ENCODE results near the gene OS9.
"Not testable (repeated sequence)": the region's sequence is repeated elsewhere in the genome, so short reads cannot be mapped to it uniquely, and the experiment has no call there.

The OS9 gene

GRCh38 chr12:57695770-57696432, 2.0 kb downstream of the OS9 start:
- no peak for DNase-seq

GRCh38 chr12:57697076-57697475, 3.1 kb downstream of the OS9 start:
- DNase-seq = no peak

GRCh38 chr12:57698414-57698813, 4.5 kb downstream of the OS9 start:
- no peak for DNase-seq

DNA sequence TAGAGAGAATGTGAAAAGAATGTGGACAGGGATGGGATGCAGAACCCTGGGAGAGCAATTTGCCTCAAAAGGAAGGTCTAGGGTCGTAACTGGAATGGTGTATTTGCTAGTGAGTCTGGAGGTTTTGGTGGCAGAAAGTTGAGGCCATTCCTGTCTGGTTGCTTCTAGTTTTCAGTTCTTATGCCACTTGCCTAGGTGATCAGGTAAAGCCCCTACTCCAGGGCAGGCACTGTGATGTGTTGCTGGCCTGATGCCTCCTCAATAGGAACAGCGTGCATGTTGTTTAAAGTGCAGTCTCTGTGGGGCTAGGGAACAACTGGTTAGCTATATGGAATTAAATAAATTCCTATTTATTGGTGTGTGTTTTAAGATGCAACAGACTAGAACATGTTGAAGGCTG, 6.4 kb downstream of the OS9 start:
- DNase-seq = no peak

DNA sequence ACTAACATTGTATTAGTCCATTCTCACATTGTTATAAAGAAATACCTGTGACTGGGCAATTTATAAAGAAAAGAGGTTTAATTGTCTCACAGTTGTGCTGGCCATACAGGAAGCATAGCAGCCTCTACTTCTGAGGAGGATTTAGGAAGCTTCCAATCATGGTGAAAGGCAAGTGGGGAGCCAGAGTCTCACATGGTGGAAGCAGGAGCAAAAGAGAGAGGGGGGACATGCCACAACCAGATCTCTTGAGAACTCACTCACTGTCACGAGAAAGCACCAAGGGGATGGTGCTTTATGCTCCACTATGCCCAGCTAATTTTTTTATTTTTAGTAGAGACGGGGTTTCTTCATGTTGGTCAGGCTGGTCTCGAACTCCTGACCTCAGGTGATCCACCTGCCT, 13.3 kb downstream of the OS9 start:
- DNase-seq = no peak

- DNase-seq = no peak
Observed at GRCh38 chr12:57708296-57708695, 14.4 kb downstream of the OS9 start.

- no peak for DNase-seq
Observed at GRCh38 chr12:57712701-57713100, 18.8 kb downstream of the OS9 start.

DNA sequence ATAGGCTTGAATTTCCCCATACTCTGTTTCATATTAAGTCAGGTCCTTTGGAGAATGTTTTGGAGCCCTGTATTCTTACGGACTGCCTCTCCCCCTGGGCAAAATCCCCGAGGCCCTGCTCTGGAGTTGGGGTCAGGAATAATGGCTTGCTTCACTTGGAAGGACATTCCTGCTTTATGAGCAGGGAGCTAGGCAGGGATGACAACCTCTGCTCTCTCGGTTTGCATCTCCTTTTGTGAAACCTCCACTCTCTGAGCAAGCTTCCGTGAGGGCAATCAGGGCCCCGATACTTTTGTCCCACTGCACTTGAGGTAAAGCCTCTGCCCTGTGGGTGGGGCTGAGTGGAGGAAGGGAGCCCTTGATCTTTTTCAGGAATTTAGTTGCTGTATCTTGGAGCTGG, 19.3 kb downstream of the OS9 start:
- no peak for DNase-seq

DNA sequence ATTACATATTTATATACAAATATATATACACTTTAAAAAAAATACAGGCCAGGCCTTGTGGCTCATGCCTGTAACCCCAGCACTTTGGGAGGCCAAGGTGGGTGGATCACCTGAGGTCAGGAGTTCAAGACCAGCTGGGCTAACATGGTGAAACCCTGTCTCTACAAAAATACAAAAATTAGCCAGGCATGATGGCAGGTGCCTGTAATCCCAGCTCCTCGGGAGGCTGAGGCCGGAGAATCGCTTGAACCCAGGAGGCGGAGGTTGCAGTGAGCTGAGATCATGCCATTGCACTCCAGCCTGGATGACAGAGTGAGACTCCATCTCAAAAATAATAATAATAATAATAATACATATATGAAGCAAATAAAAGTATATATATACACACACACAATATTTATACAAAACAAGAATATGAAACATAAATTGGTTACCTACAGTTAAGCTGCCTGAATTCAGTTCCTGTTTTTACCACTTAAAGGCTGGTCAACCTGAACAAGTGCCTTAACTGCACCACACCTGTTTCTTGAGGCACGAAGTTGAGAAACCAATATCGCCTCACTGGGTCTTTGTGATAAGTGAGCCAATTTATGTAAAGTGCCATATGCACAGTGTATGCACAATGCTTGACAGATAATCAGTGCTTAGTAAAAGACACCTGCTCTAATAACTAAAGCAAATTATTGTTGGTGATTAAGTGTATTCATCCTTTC, 21.3 kb downstream of the OS9 start:
- not testable (repeated sequence) for DNase-seq

DNA sequence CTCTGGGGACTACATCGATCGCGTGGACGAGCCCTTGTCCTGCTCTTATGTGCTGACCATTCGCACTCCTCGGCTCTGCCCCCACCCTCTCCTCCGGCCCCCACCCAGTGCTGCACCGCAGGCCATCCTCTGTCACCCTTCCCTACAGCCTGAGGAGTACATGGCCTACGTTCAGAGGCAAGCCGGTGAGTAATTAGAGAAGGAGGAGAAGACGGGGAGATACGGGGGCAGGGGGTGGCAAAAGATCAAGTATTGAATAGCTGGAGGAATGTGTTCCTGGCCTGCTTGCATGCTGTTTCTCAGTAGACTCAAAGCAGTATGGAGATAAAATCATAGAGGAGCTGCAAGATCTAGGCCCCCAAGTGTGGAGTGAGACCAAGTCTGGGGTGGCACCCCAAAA, 21.9 kb downstream of the OS9 start:
- no peak for DNase-seq

GRCh38 chr12:57716305-57716704, 22.4 kb downstream of the OS9 start:
- no peak for DNase-seq

- no peak for DNase-seq
Observed at GRCh38 chr12:57717131-57717530, 23.2 kb downstream of the OS9 start.

- DNase-seq = no peak
Observed at GRCh38 chr12:57717846-57718640, 24.1 kb downstream of the OS9 start.

- no peak for DNase-seq
Observed at GRCh38 chr12:57718641-57719528, 25.0 kb downstream of the OS9 start.

DNA sequence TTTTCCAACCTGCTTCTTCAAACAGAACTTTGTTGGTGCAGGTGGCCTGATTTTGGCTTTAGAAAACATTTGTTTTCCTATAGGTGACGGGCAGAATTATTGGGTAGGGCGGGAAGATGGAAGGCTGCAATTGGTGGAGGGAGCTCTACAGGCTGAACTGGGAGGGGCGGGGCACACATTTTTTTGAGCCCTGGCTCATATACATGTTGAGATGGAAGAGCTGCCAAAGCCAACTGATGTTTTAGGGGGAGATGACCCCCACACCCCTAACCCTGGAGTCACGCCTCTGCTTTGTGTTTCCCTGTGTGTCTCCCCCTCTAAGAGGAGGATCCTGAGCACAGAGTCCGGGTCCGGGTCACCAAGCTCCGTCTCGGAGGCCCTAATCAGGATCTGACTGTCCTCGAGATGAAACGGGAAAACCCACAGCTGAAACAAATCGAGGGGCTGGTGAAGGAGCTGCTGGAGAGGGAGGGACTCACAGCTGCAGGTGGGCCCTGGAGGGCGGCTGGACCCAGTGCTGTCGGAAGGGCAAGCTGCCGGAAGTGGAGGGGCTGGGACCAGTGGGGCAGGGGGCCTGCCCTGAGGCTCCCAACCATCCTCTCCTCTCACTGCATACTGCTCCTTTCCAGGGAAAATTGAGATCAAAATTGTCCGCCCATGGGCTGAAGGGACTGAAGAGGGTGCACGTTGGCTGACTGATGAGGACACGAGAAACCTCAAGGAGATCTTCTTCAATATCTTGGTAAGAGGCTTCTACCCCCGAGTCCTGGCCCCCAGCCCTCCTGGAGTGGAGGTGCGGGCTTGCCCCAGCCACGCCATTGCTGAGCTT, 26.1 kb downstream of the OS9 start:
- no peak for DNase-seq

DNA sequence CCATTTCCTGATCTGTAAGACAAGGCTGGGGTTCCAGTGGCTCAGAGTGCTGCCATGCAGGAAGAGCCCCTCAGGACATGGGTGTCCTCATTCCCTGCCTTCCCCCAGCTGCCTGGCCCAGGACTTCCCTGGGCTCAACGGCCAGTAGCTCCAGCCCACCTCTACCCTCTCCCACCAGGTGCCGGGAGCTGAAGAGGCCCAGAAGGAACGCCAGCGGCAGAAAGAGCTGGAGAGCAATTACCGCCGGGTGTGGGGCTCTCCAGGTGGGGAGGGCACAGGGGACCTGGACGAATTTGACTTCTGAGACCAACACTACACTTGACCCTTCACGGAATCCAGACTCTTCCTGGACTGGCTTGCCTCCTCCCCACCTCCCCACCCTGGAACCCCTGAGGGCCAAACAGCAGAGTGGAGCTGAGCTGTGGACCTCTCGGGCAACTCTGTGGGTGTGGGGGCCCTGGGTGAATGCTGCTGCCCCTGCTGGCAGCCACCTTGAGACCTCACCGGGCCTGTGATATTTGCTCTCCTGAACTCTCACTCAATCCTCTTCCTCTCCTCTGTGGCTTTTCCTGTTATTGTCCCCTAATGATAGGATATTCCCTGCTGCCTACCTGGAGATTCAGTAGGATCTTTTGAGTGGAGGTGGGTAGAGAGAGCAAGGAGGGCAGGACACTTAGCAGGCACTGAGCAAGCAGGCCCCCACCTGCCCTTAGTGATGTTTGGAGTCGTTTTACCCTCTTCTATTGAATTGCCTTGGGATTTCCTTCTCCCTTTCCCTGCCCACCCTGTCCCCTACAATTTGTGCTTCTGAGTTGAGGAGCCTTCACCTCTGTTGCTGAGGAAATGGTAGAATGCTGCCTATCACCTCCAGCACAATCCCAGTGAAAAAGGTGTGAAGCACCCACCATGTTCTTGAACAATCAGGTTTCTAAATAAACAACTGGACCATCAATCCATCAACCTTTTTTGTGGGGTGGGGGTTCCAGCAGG, 27.0 kb downstream of the OS9 start:
- no peak for DNase-seq

GRCh38 chr12:57721846-57722608, 28.1 kb downstream of the OS9 start:
- not testable (repeated sequence) for DNase-seq

- no peak for DNase-seq
Observed at GRCh38 chr12:57722716-57723629, 29.0 kb downstream of the OS9 start.

DNA sequence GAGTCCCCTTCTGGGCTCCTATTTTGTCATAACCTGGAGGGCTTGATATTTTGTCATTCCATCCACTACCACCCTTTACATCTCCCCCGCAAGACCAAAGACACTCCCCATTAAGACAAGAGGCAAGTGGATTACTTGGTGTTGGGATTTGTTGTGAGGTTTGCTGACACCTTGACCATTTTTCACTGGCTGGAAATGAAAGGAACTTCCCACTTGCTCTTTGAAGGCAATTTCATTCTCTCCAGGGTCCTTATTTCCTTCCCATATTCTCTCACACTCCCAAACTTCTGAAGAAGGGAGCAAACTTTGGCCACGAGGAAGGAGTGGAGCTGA, 29.7 kb downstream of the OS9 start:
- no peak for DNase-seq
